ENCODE results near the gene MMP15. TPM values are rescaled to one million over a fixed set of nuclear protein-coding genes. Genes with fewer than 3 reads are reported as not detected.
"Not testable (repeated sequence)": the region's sequence is repeated elsewhere in the genome, so short reads cannot be mapped to it uniquely, and the experiment has no call there.

The MMP15 gene
- 5.2 and 5.8 TPM in 2 replicates for total RNA-seq

DNA sequence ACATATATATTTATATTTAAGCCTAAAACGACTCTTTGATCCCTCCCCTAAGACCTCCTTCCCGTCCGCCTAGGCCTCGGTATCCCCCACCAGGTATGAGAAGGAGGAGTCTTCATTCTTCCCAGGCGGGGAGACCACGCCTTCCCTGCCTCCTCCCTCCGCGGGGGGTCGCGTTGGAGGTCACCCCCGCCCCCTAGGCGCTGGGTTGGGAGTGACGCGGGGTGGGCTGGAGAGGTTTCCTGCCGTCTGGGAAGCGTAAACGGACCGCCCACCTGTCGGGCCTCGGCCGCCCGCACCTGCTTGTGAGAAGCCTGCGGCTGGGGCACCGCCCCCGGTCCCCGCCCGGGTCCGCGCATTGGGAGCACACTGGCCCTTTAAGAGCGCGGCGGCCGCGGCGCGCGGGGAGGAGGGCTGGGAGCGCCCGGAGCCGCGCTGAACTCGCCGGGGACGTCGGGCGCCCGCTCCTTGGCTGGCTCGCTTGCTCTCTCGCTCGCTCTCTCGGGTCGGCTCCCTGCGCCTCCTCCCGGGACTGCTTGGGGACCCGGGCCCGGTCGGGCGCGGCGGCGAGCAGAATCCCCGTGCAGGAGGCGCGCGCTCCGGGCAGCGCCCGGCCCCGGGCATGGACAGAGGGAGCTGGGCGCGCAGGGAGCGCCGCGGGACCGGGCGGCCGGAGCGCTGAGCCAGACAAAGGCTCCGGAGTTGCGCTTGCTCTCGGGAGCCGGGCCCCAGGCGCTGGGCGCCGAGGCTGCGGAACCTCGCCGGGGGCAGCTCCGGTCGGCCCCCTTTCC lies at the start of gene MMP15:
MMP15 (plus strand) TSS at position 404 of the 788 bp plus-strand sequence. CDS start 597 bp downstream, outside the sequence.
- DNase-seq (ENCODE audit: low read depth in 2 of 2), result peak; percentile 72 to 75

DNA sequence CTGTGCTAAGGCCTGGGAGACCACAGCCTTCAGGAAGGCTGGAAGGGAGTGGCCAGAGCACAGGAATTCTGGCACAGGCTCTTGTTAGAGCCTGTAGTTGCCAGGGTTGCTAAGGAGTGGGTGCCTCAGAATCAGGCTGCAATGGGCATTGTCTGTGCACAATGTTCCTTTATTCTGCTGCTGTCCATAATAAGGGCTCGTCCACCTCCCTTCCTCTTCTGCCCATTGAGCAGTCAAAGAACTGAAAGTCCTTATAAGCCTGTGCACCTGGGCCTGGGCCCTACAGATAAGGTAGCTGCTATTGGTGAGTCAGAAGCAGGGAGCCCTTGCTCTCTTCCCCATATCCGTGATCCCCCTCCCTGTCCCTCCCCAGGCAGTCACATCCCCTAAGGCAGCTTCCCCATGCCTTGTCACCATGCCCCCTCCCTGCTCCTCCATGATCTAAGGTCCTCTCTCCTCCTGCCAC lies 49.2 kb upstream of the MMP15 start:
- DNase-seq (ENCODE audit: low read depth in 2 of 2), result no peak

GRCh38 chr16:57977418-57978069 lies 48.0 kb upstream of the MMP15 start:
- DNase-seq (ENCODE audit: low read depth in 2 of 2), result no peak

DNA sequence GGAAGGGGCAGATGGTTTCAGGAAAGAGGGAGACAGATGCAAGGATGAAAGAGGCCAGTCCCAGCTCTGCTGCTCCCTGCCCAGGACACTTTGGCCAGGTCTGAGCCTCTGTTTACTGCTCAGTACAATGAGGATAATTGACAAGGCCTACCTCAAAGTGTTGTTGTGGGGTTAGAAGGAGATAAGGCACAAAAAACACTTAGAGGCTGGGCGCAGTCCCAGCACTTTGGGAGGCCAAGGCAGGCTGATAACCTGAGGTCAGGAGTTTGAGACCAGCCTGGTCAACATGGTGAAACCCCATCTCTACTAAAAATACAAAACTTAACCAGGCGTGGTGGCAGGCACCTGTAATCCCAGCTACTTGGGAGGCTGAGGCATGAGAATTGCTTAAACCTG lies 47.5 kb upstream of the MMP15 start:
- DNase-seq (ENCODE audit: low read depth in 2 of 2), result not testable (repeated sequence)

- DNase-seq (ENCODE audit: low read depth in 2 of 2), result no peak
Measured at GRCh38 chr16:57979006-57979585, 46.5 kb upstream of the MMP15 start.

DNA sequence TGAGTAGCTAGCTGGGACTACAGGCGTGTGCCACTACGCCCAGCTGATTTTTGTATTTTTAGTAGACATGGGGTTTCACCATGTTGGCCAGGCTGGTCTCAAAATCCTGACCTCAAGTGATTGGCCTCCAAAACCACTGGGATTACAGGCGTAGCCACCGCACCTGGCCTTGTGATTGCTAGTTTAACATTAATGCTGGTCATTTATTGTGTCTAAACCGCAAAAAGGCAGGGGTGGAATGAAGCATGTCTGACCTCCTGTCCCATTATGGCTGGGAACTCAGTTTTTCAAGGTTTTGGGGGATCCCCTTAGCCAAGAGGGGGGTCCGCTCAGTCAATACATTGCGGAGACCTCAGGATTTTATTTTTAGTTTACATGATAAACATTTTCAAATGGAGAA lies 43.9 kb upstream of the MMP15 start:
- DNase-seq (ENCODE audit: low read depth in 2 of 2), result no peak

- DNase-seq (ENCODE audit: low read depth in 2 of 2), result no peak
Measured at GRCh38 chr16:57982385-57982784, 43.2 kb upstream of the MMP15 start.

GRCh38 chr16:57984443-57985203 lies 40.9 kb upstream of the MMP15 start:
- peak; percentile 54 to 75 for DNase-seq (ENCODE audit: low read depth in 2 of 2)

- no peak for DNase-seq (ENCODE audit: low read depth in 2 of 2)
Measured at GRCh38 chr16:57985204-57986181, 40.1 kb upstream of the MMP15 start.

GRCh38 chr16:57986196-57986595 lies 39.4 kb upstream of the MMP15 start:
- no peak for DNase-seq (ENCODE audit: low read depth in 2 of 2)

- DNase-seq (ENCODE audit: low read depth in 2 of 2), result no peak
Measured at GRCh38 chr16:57987441-57988177, 37.9 kb upstream of the MMP15 start.

DNA sequence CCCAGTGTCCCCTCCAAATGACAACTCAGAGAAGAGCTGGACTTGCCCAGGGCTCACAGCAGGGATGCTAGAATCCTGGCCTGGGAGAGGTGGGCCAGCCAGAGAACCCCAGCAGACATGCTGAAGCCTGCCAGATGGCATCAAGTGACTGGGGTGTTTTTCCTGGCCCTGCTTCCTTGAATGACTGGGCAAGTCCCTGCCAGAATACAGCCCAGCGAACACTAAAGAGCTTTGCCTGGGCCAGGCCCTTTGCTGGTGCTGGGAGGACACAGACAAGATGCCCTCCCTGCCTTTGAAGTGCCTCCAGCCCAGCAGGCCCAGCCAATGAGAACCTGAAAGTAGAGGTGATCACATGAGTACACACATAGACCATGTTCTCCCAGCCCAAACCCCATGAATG lies 36.6 kb upstream of the MMP15 start:
- DNase-seq (ENCODE audit: low read depth in 2 of 2), result no peak

DNA sequence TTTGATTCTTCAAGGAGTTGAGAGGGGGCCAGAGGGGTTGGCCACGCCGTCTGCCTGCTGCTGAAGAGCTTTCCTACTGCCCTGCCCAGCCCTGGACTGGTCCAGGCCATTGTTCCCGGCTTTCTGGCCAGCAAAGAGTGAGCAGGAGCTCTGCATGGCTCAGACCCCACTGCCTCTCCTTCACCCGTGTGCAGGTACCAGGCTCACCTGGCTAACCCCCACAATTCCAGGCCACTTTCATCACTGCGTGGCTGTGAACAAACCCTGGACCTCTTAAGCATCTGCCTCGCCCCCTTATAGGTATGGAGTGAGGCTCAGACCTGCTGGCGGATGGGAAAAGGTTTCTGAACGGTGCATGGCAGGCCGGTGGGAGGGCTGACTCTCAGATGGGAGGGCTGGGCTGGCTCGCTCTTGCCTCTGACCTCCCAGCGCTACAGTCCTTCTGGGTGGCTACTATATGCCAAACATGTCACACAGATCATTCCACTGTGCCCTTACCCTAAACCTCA lies 33.9 kb upstream of the MMP15 start:
- DNase-seq (ENCODE audit: low read depth in 2 of 2), result no peak

DNA sequence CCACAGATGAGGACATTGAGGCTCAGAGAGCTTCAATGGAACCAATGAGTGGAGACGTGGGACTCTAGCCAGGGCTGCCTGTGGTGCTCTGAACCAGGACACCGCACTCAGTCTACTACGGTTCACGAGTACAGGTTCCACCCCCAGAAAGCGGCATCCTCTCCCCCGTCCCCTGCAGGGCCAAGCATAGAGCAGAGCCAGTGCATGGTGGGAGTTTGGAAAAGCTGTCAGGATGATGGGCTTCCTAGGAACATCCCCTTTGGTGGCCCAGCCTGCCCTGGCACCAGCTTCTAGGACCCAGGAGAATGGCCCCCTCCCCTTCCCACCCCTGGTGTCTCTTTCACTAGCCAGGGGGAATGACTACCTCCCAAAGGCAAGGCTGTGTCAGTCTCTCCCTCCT lies 33.5 kb upstream of the MMP15 start:
- no peak for DNase-seq (ENCODE audit: low read depth in 2 of 2)

DNA sequence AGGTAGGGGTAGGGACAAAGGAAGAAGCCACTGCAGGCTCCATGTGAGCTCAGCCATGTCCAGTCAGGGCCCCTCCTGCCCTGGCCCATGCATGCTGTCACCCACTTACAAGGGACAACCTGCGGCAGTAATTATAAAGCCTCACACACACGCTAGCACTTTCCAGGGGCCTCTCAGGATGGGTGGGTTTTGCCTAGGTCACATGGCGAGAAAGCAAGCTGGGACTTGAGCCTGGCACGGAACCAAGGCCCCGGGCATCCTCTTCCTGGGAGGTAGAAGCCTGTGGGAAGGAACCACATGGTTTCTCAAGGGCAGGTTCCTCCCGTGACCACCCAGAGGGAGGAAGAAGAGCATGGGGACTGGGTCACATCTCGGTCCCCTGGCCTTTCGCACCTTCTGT lies 32.1 kb upstream of the MMP15 start:
- DNase-seq (ENCODE audit: low read depth in 2 of 2), result no peak

GRCh38 chr16:57993897-57994296 lies 31.7 kb upstream of the MMP15 start:
- no peak for DNase-seq (ENCODE audit: low read depth in 2 of 2)

DNA sequence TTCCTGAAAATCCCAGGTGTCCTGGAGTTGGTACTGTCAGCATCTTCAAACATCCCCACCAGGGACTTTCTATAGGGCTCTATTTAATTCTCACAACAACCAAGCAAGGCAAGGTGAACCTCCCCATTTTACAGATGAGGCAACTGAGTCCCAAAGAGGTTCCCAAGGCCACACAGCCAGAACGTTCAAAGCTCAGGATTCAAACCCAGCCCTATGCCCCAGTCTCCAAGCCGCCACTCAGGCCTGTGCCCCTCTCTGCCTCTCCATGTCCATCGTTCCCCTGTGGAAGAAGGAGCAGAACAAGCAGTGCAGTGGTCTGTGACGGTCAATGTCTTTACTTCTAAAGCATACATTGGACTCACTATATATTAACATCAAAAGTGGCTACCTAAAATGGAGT lies 31.2 kb upstream of the MMP15 start:
- DNase-seq (ENCODE audit: low read depth in 2 of 2), result no peak

DNA sequence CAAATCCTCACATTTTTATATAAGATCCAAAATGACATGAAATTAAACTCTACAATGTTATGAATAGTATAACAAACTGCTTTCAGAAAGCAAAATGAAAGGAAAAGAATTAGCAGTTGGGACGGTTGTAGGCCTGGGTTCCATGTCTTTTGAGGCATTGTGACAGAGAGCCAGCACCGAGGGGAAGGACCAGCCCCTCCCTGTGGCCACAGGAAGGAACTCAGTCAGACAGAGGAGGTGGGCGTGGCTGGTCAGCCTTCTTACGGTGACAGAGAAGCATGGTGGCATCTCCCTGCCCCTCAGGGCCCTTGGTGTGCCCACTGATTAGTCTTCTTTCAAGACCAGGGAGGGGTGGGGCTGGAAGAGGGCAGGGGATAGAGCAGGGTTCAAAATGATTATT lies 30.8 kb upstream of the MMP15 start:
- DNase-seq (ENCODE audit: low read depth in 2 of 2), result peak; percentile 23 to 65

DNA sequence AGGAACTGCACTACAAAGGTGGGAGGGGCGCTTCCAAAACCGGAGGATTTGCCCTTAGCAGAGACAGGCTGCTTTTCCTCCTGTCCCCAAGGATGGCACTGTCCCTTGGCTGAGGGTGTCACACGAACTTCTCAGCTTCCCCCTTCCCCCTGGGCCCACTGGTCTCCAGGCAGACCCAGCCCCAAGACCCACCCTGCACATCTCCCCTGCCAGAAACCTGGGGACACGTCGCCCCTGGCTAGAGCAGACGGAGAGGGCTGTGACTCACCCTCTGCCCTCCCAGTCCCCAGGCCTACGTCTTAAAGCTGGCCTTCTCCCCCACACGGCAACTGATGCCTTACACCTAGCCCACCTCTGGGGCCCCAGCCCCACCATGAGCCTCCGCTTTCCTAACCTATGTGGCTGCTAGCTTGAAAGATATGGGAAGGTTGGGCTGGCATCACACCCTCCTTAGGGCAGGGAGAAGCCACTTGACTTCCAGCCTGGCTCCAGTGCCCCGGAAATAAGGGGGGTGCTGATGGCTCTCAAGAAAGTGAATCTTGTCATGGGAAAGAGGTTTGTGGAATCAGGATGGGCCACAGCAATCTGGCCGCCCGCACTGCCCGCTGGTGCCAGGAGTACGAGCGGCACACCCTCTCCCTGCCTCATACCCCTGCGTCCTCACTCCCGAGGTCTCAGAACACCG lies 29.7 kb upstream of the MMP15 start:
- no peak for DNase-seq (ENCODE audit: low read depth in 2 of 2)
